Astrocyte of the spinal cord (primary cell): ENCODE data around the gene UNC5B.
A peak's percentile ranks its signal among the peaks of the same experiment; 100 is the strongest.

ENCODE experiments used
- DNase-seq: peaks from one replicate; pipeline ENCODE4 v3.0.0; 2011; ENCODE audit warnings: low read depth, low spot score
- H3K4me3 ChIP-seq: 2 replicates; pipeline ENCODE4 v1.5.1; 2011; ENCODE audit warnings: low read depth, mild to moderate bottlenecking, low read length, moderate library complexity
- CTCF ChIP-seq: IDR thresholded peaks from 2 replicates; pipeline ENCODE4 v1.5.1; 2012; ENCODE audit warnings: low read depth, mild to moderate bottlenecking, low read length, inconsistent platforms
- in situ Hi-C: cut with HindIII; loops from 2 replicates; pipeline ENCODE4 v1.10.0; 2017; ENCODE audit warnings: low sequenced_read_pairs

Gene UNC5B

GRCh38 chr10:71314694-71315225, 102.4 kb downstream of the UNC5B start:
- no peak for TF ChIP-seq CTCF
- in situ Hi-C loops = no loop called here
- H3K4me3 ChIP-seq = no peak overlapping the region
- DNase-seq = no peak

- in situ Hi-C loops = no loop called here
- no peak for DNase-seq
- TF ChIP-seq CTCF = no peak
- H3K4me3 ChIP-seq = no peak overlapping the region
Measured at GRCh38 chr10:71316056-71316785, 103.9 kb downstream of the UNC5B start.

- DNase-seq = no peak
- H3K4me3 ChIP-seq = no peak overlapping the region
- no peak for TF ChIP-seq CTCF
- in situ Hi-C loops = no loop called here
Measured at GRCh38 chr10:71316786-71317160, 104.4 kb downstream of the UNC5B start.

DNA sequence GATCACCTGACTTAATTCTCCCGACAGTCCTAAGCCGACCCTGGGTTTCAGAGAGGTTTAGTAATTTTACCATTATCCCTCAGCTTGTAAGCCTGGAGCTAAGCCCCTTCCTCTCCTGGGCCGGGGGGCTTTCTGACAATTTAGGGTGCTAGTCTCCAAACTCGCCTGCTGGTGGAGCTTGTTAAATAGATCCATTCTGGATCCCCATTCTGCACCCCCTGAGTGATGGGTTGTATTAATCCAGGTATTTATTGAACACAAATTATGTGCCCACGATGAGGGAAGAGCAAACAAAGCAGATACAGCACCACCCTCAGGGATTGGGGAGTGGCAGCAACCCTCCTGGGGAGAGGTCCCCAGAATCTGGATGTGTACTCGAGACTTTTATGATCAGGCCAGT, 105.4 kb downstream of the UNC5B start:
- no peak overlapping the region for H3K4me3 ChIP-seq
- TF ChIP-seq CTCF = no peak
- no peak for DNase-seq
- in situ Hi-C loops = no loop called here

GRCh38 chr10:71319042-71319799, 106.9 kb downstream of the UNC5B start, which contains the start of gene SLC29A3:
TSS of gene SLC29A3 (plus strand) at chr10:71319259. CDS start at chr10:71319310, 51 bp downstream.
- in situ Hi-C loops = no loop called here
- peak; percentile 85 for DNase-seq
- peak; percentile 82 for TF ChIP-seq CTCF

DNA sequence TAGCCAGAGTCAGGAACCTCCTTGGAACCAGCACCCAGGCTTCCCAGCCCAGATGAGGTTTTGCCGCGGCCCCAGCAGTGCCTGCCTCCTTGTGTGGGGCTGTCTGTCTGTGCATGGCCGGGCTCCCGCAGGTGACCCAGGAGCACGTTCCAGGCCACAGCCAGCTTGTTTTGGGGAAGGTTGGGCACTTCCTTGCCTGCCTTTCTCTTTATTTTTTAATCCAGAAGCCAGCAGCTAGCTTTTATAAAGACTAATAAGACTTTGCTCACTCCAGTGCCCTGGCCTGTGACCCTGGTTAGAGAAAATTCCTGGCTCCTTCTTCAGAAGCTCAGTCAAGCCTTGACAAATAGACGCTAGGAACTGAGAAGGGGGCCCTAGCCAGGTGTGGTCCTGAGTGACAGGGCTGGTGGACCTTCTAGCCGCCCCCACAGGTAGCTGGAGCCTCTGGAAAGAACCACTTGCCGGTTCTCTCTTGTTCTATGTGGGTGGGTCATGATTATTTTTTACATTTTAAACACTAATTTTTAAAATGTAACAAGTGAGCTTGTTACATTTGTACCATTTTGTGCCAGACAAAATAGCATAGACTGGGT, 107.5 kb downstream of the UNC5B start:
- in situ Hi-C loops = no loop called here

More at GRCh38 chr10:71319042-71319799, 106.9 kb downstream of the UNC5B start, which contains the start of gene SLC29A3:
- H3K4me3 ChIP-seq = peak within 1 kb of the TSS; percentile 68

More for the DNA sequence above, 107.5 kb downstream of the UNC5B start:
- H3K4me3 ChIP-seq = peak overlapping the region; percentile 68
- DNase-seq = no peak
- no peak for TF ChIP-seq CTCF
